Left forelimb (tissue), 1 donor: ENCODE measurements around the gene GRK2.

Source experiments
- DNase-seq: peaks from one replicate; pipeline ENCODE4 v3.0.0-alpha.2; 2018; ENCODE audit warnings: low spot score

The GRK2 gene

GRCh38 chr11:67270256-67271204 is 4.3 kb downstream of the GRK2 start:
- DNase-seq, result no peak

DNA sequence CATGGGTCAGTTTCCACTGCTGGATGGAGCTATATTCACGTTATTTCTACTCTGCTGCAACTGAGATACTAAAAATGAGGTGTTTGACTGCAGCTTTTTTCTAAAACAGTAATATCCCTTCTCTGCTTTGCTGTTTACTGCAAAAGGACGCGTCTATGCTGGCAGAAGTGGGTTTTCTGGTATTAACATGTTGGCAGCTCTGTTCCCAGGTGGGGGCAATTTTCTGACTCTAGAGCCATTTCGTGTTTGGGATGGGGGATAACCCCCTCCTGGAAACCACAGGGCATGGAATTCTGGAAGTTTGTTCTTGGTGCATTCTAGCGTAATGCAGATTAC is 4.9 kb downstream of the GRK2 start:
- no peak for DNase-seq

DNA sequence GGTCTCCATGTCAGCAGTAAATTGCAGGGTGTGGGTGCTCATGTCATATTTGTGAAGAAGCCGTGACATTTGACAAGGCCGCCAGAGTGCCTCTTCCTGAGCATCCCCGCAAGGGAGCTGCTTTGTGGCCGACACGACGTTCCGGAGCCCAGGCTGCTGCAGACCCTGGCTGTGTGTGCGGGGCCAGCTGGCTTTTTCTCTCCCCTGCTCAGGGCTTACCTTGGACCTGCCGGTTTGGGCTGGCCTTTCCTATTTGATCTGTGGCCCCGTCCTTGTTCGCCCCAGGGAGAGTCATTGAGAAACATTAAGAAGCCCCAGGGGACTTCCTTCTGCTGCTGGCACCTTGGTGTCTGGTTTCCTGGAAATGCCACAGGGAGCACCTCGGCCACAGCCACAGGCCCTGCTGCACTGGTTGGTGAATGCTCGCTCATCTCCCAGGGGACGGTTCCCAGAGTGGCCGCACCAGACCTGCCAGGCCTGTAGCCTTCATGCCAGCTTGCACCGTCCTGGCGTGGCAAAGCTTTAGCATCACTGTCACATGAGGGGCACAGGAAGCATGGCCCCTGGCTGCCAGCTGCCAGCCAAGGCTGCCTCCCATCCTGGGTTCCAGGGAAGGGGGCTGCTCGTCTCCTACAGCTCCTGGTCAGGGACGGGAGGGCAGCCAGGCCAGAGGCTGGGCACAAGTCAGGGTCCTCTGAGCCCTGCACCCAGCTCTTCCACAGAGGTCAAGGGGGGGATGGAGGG is 5.4 kb downstream of the GRK2 start:
- no peak for DNase-seq

DNA sequence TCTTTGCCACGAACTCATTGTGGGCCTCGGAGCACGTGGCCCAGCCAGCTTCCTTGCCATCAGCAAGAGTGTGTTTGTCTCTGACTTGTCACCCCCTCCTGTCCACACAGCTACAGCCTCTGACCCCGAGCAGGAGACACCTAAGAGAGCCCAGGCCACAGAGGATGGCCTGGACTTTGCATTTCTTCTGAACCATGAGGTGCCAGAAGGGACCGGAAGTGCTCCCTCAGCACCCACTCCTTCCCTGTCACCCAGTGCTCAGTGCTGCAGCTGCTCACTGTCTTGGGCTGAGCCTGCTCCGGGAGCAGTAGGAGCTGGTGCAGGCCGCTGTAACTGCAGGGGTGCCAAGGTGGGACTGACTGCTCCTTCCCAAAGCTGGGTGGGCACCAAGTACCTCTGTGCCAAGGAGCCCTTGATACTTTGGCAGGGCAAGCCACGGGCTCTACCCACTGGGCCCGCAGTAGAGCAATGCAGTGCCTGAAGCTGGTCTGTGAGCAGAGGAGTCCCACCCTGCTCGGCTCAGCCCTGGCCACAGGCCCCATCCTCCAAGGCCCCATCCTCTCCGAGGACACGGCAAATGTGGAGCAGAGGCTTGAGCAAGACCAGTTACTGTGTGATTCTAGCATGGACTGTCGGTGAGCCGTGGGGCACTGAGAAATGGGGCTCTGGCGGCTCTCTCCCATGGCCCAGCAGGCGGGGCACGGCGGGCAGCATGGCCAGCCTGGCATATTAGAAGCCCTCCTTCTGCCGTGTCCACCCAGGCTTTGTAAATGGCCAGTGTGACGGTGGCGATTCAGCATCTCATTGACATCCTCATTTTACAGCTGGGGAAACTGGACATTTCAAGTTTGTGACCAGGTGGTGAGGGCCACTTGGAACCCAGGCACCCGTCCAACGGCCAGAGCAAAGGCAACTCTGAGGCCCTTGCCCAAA is 6.3 kb downstream of the GRK2 start:
- DNase-seq, result no peak

- DNase-seq, result no peak
Observed at GRCh38 chr11:67273260-67273990, 7.2 kb downstream of the GRK2 start.

DNA sequence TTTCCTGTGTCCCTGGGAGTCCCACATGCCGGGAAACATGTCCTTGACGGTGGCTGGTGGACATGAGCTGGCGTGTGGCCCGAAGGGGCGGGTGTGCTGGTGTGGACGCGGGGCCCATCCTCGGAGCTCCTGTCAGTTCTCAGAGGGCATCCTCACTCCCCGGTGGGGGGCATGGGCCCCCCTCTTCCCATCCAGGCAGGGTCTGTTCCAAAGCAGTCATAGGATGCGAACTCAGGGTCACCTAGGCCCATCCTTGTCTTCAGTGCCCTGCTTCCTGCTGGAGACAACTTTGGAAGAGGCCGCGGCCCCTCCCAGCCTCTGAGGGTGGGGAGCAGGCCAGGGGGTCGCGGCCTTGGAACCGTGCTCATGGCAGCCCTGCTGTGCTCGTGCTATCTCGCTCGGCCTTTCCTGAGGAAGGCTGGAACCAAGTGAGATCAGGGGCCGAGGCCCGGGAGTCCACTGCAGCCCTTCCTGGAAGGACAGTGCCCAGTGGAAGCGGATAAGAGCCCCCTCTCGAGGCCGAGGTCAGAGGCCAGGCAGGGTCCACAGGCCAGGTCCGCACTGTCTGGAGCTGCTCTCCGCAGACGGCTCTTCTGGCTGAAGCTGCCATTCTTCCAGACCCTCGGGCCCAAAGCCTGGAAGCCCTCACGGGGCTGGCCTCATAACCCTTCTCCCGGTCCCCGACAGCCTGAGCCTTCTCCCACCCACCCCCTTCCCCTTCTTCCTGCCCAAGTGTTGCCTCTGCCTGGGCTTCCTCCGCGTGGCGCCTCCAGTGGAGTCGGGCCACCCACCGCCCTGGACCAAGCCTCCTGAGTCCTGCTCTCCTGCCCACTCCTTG is 8.7 kb downstream of the GRK2 start:
- no peak for DNase-seq

DNA sequence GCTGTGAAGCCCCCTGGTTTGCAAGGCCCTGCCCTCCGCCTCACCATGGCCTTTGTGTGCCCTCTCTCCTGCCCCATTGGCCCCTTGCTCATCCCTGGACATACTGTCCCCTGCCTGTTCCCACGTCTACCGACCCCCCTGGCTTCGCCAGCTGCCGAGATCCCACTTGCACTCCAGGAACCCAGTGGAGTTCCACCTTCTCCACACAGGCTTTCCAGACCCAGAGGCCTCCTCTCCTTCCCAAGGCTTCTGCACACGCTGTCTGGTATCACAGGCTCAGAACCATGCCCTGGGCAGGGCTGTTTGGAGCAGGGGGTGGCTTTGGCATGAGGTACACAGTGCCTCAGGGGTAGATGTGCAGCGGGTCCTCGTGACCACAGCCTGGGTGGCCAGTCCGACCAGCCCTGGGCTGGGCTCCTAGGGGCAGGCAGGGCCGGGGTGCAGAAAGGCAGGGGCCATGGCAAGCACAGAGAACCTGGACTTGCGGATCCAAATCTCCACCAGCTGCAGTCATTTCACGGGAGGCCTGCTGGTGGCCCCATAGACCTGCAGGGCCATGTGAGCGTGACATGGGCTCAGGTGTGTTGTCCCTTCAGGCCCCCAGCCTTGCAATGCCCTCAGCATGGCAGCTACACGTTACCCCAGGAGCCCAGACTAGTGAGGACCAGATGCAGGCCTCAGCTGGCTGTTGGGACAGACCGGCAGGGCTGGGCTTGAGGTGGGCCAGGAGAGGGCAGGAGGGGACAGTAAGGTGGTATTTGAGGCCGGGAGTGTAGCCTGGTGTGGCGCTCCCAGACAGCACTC is 9.5 kb downstream of the GRK2 start:
- DNase-seq, result no peak

DNA sequence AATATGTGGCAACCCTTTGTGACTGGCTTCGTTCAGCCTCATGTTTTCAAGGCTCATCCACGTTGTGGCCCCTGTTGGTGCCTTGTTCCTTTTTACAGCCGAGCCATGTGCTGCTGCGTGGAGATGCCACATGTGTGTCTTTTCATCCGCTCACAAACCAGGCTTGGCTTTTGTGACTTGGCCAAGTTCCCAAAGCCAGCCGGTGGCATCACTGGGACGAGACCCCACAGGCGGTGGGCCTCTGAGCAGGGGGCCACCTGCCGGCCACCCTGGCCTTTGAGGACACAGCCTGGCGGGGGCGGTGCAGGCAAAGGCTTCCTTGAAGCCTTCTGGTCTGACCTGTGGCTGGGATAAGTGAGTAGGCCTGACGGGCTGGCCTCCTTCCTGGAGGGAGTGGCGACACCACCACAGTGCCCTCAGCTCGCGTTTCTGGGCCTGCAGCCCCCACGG is 10.5 kb downstream of the GRK2 start:
- no peak for DNase-seq

DNA sequence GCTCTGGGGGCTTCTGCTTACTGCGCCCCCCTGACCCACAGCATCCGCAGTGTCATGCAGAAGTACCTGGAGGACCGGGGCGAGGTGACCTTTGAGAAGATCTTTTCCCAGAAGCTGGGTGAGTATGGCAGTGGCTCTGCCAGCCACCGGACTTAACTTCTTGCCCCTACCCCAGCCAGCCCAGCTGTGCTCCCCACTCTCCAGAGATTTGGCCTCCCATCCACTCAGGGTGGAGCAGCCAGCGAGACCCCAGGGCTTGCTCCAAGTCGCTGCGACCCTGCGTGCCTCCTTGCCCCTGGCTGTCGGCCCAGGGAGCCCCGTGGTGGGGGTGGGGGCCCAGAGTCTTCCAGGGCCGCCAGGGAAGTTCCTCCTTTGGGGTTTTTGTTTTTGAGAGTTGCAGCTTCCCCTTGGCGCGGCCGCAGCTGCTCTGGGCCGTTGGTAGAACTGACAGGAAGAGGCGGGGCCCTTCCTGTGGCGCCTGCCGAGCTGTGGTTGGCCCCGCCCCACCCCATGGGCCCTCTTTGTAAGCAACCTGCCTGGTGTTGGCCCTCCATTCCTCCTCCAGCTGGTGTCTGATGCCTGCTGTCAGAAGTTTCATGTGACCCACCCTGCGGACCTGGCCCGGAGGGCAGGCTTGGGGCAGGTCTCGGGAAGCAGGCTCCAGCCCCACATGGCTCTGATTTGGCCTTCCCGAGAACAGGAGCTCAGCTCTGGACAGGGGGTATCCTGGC is 11.1 kb downstream of the GRK2 start:
- peak; percentile 80 for DNase-seq

DNA sequence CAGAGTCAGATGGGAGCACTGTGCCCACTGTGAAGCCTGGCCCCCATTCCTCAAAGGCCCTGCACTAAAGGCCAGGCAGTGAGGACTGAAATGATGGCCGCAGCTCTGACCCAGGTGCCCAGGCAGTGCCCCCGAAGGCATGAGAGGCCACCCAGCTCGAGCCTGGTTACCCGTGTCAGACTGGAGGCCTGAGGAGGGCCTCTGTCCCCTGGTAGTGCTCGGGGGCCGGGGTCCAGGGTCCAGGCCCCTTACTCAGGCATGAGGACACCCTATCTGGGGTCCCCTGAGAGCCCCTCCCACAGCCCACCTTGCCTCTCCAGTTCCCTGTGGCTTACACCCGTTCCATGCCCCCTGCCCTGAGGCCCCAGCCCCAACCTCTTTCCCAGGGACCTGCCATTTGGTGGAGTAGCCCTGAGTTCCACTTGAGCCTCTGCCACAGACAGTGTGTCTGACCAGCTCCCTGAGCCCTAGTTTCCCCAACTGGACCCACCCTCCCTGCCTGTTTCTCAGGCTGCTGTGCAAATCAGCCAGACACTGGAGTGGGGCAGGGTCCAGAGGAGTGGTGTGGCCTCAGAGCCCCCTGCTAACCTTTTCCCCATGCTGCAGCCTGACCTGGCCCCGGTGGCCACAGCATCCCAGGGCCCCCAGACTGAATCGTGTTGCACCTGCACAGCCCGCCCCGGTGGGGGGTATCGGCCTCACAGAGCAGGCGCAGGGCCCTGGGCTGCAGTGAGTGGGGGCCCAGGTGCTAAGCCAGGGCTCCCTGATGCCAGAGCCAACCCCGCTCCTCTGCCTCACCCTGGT is 12.1 kb downstream of the GRK2 start:
- no peak for DNase-seq

GRCh38 chr11:67278939-67279588 is 12.8 kb downstream of the GRK2 start:
- no peak for DNase-seq

- DNase-seq, result no peak
Observed at GRCh38 chr11:67279589-67280340, 13.5 kb downstream of the GRK2 start.

- DNase-seq, result no peak
Observed at GRCh38 chr11:67280341-67280787, 14.1 kb downstream of the GRK2 start.

DNA sequence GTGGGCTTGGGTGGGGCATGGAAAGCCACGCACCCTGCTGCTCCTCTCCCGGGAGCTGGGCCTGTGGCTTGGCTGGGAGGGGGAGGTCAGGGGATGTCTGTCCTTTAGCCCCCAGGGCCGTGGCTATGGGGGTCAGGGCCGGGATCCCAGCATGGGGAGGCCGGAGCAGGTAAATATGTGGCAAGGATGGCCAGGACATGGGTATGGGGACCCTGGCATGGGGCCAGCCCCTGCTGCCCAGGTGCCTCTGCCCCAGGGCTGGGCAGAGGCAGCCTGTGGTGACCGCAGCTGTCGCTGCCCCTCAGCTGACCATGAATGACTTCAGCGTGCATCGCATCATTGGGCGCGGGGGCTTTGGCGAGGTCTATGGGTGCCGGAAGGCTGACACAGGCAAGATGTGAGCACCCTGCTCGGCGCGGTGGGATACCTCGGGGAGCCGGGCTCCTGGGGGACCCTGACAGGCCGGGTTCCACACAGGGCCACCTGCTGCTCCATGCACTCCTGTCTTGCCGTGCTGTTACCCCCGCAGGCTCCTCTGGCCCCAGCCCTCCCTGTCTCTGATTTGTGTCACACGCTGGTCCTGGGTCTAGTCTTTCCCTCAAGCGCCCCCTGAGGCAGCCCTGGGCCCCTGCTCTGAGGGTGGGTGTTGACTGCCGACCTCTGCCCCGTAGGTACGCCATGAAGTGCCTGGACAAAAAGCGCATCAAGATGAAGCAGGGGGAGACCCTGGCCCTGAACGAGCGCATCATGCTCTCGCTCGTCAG is 14.7 kb downstream of the GRK2 start:
- DNase-seq, result no peak

DNA sequence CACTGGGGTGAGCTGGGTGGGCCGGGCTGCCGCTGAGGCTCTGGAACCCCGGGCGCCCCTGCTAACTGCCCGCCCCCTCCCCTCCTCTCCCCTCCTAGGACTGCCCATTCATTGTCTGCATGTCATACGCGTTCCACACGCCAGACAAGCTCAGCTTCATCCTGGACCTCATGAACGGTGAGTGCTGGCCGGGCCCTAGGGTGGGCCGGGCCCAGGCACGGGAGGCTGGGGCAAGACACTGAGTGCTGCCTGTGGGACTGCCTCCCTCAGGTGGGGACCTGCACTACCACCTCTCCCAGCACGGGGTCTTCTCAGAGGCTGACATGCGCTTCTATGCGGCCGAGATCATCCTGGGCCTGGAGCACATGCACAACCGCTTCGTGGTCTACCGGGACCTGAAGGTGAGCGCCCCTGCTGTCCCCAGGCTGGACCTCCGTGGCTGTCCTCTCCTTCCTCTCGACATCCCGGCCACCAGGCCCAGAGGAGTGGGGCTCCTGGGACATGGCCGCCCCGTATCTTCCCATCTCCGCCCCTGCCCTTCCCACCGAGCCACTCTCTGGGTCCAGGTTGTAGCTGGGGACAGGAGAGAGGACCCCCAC is 15.4 kb downstream of the GRK2 start:
- no peak for DNase-seq
